Esophagus squamous epithelium (tissue), 4 donors: Measurements from ENCODE around the gene TMEM190.

Experiments
- CTCF ChIP-seq, 6 experiments: fragments of 450-650 bp in 4 of 6; fragments of 200-600 bp in 2 of 6; sonication (generic) in 2 of 6; IDR thresholded peaks; one replicate each; pipeline ENCODE4 v1.5.1; 2016 to 2019; ENCODE audit warnings: antibody characterized with exemption in 6 of 6, mild to moderate bottlenecking in 4 of 6, moderate library complexity in 4 of 6
- POLR2A ChIP-seq, 4 donors: fragments of 450-650 bp; IDR thresholded peaks; one replicate each; pipeline ENCODE4 v1.6.1; 2017; ENCODE audit warnings: antibody characterized with exemption in 4 of 4, mild to moderate bottlenecking in 4 of 4, moderate library complexity in 3 of 4

GRCh38 chr19:55405638-55406037 lies 29.0 kb downstream of the TMEM190 start:
- TF ChIP-seq POLR2A (IDR thresholded peaks at IDR 0.05) (no peak), CTCF (IDR thresholded peaks at IDR 0.05) (no peak)
